ENCODE results near the gene DLG5. TPM values are rescaled to one million over a fixed set of nuclear protein-coding genes. Genes with fewer than 3 reads are reported as not detected.

Gene DLG5
- total and polyA plus RNA-seq, 2 donors (not counting 1 experiment from before 2014, with no cell fraction given): 0.51 to 0.54 TPM

- DNase-seq: no peak
- H3K4me2 ChIP-seq (replicated peaks; ENCODE audit: low read depth, low read length, poor library complexity, severe bottlenecking): no peak overlapping the region
- WGBS (ENCODE audit: insufficient coverage): 93% methylated on average over 9 of the region's 9 CpGs
These were observed 18.4 kb downstream of the DLG5 start for GRCh38 chr10:77907900-77908717.

More at GRCh38 chr10:77907900-77908717, 18.4 kb downstream of the DLG5 start:
- ATAC-seq (ENCODE audit: low read depth): no peak
- Histone ChIP-seq H3K9me3 (ENCODE audit: control extremely low read depth in 1 of 3, control insufficient read depth in 2 of 3, insufficient read depth in 1 of 3, low read length in 2 of 3) (no peaks in the 10 kb centered on the region), H3K27ac (ENCODE audit: low read length in 2 of 2) (no peak overlapping the region), H3K36me3 (replicated peaks in 1 of 2; ENCODE audit: control extremely low read depth in 1 of 2, control insufficient read depth in 1 of 2, extremely low read depth in 1 of 2, insufficient read depth in 2 of 2, low read length in 1 of 2) (no peaks in the 10 kb centered on the region), H3K4me3 (ENCODE audit: control extremely low read depth in 1 of 5, extremely low read depth in 1 of 5, insufficient read depth in 1 of 5, low read depth in 2 of 5, low read length in 4 of 5) (no peak overlapping the region), H4K20me1 (ENCODE audit: control insufficient read depth, insufficient read depth, low read length, poor library complexity, severe bottlenecking) (no peaks in the 10 kb centered on the region), H3K27me3 (replicated peaks in 1 of 4; ENCODE audit: control extremely low read depth in 1 of 4, control insufficient read depth in 3 of 4, insufficient read depth in 4 of 4, low read length in 3 of 4) (peaks cover 0 to 8% (median 0%) of the 10 kb centered on the region in 4 experiments), H2AFZ (ENCODE audit: insufficient read depth, low read depth, low read length, poor library complexity, severe bottlenecking) (no peak overlapping the region), H3K9ac (ENCODE audit: low read length) (no peak overlapping the region), H3K79me2 (ENCODE audit: control insufficient read depth, insufficient read depth, low read length) (no peaks in the 10 kb centered on the region), H3K4me1 (ENCODE audit: control insufficient read depth in 2 of 2, insufficient read depth in 2 of 2, low read length in 2 of 2) (no peaks in the 10 kb centered on the region)
- Mint-ChIP-seq H3K4me3 (no peak overlapping the region), H3K27me3 (peaks cover 19% of the 10 kb centered on the region), H3K4me1 (no peaks in the 10 kb centered on the region), H3K9me3 (ENCODE audit: insufficient read depth) (no peaks in the 10 kb centered on the region), H3K27ac (no peak overlapping the region)
- no peak for TF ChIP-seq CTCF (IDR thresholded peaks at IDR 0.05)
- TF ChIP-seq EZH2 (IDR thresholded peaks at IDR 0.05; ENCODE audit: borderline replicate concordance, insufficient read depth, low read depth, low read length, poor library complexity, severe bottlenecking): no peak
- CTCF ChIA-PET: interaction anchor here (0.7 kb wide), 1 partner anchor 1256 kb away, joined by 5 read pairs; no protein-coding TSS in a partner anchor
- POLR2A ChIA-PET: no interaction called here
- intact Hi-C loops (cut with micrococcal nuclease): no loop called here
